ENCODE data around the gene PDGFB. TPM values are rescaled to one million over a fixed set of nuclear protein-coding genes. Genes with fewer than 3 reads are reported as not detected.
A peak's percentile ranks its signal among the peaks of the same experiment; 100 is the strongest.

The PDGFB gene
- total and polyA plus RNA-seq, 2 experiments from 2014 or later, result 2.5 to 4.3 TPM

DNA sequence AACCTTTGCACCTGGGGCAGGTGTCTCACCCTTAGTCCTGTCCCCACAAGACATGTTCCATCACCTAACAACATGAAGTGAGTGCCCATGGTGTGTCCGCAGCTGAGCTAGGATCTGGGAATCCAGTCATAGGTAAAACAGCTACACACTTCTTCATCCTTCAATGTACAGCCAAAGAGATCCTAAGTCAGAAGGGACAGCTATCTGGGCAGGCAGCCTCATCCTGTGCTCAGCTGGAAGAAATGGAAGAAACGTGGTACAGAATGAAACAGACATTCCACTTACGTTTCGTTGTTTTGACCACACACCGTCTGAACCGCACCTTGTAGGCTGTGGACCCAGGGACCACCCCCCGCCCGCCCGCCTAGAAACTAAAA lies 30.8 kb downstream of the PDGFB start:
- H3K27ac ChIP-seq, result peak overlapping the region; percentile 45
- no peaks in the 10 kb centered on the region for H3K9me2 ChIP-seq (replicated peaks; ENCODE audit: insufficient read depth)

DNA sequence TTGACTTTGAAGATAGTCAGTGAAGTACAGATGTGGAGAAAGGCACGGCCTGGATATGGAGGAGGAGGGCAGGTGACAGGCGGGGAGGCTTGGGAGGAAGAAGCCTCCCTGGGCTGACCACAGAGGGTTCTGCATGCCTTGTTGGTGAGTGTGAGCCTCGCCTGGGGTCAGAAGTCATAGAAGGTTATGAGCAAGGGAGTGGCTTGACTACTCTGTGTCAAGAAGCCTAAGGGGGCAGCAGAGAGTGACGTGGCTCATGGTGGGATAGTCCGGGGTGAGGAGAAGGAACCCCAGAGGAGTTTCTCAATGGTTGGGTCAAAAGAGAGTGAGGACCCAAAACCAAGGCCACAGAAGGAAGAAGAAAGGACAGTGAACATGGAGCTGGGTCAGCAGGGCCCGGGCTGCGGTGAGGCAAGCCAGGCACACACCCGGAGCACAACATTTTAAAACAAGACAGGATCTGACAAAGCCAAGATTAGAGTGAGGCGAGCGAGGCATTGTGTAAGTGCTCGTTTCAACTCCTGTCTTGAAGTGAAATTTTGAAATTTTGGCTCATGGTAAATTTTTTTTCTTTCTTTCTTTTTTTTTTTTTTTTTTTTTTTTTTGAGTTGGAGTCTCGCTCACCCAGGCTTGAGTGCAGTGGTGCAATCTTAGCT lies 31.9 kb downstream of the PDGFB start:
- Histone ChIP-seq H3K9me2 (replicated peaks; ENCODE audit: insufficient read depth) (no peaks in the 10 kb centered on the region), H3K36me3 (replicated peaks; ENCODE audit: insufficient read depth, low read depth) (no peaks in the 10 kb centered on the region), H3K27ac (peak overlapping the region; percentile 40), H2AFZ (no peak overlapping the region), H3K79me2 (no peaks in the 10 kb centered on the region), H3K4me1 (ENCODE audit: insufficient read depth) (peaks cover 17% of the 10 kb centered on the region), H3K27me3 (no peaks in the 10 kb centered on the region), H4K20me1 (ENCODE audit: insufficient read depth, poor library complexity, severe bottlenecking) (no peaks in the 10 kb centered on the region), H3K9me3 (ENCODE audit: low read depth) (no peaks in the 10 kb centered on the region), H3K4me3 (no peak overlapping the region), H3K4me2 (no peak overlapping the region)
- 72% methylated on average over 12 of the region's 12 CpGs for WGBS (ENCODE audit: low lambda C conversion rate, missing lambda C conversion rate)
- no peak for DNase-seq (ENCODE audit: low spot score)
- no peak for TF ChIP-seq EZH2 (IDR thresholded peaks at IDR 0.05; ENCODE audit: borderline replicate concordance)
- no peak for TF ChIP-seq EZH2phosphoT487 (IDR thresholded peaks at IDR 0.05; ENCODE audit: low read depth, severe bottlenecking, unreplicated experiment)
- TF ChIP-seq, protein P1, sequence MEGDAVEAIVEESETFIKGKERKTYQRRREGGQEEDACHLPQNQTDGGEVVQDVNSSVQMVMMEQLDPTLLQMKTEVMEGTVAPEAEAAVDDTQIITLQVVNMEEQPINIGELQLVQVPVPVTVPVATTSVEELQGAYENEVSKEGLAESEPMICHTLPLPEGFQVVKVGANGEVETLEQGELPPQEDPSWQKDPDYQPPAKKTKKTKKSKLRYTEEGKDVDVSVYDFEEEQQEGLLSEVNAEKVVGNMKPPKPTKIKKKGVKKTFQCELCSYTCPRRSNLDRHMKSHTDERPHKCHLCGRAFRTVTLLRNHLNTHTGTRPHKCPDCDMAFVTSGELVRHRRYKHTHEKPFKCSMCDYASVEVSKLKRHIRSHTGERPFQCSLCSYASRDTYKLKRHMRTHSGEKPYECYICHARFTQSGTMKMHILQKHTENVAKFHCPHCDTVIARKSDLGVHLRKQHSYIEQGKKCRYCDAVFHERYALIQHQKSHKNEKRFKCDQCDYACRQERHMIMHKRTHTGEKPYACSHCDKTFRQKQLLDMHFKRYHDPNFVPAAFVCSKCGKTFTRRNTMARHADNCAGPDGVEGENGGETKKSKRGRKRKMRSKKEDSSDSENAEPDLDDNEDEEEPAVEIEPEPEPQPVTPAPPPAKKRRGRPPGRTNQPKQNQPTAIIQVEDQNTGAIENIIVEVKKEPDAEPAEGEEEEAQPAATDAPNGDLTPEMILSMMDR (IDR thresholded peaks at IDR 0.05; ENCODE audit: poor library complexity), result no peak

More for the DNA sequence above, 30.8 kb downstream of the PDGFB start:
- H3K27me3 ChIP-seq, result no peaks in the 10 kb centered on the region
- H4K20me1 ChIP-seq (ENCODE audit: insufficient read depth, poor library complexity, severe bottlenecking), result no peaks in the 10 kb centered on the region
- WGBS (ENCODE audit: low lambda C conversion rate, missing lambda C conversion rate), result 71% methylated on average over 9 of the region's 9 CpGs
- no peaks in the 10 kb centered on the region for H3K79me2 ChIP-seq
- H3K9me3 ChIP-seq (ENCODE audit: low read depth), result no peaks in the 10 kb centered on the region
- TF ChIP-seq, protein P1 (IDR thresholded peaks at IDR 0.05; ENCODE audit: poor library complexity), result no peak
- TF ChIP-seq EZH2 (IDR thresholded peaks at IDR 0.05; ENCODE audit: borderline replicate concordance) (no peak), EZH2phosphoT487 (IDR thresholded peaks at IDR 0.05; ENCODE audit: low read depth, severe bottlenecking, unreplicated experiment) (no peak)
- no peak overlapping the region for H3K4me2 ChIP-seq
- H3K36me3 ChIP-seq (replicated peaks; ENCODE audit: insufficient read depth, low read depth), result no peaks in the 10 kb centered on the region
- no peak overlapping the region for H2AFZ ChIP-seq
- DNase-seq (ENCODE audit: low spot score), result no peak
- H3K4me1 ChIP-seq (ENCODE audit: insufficient read depth), result peaks cover 17% of the 10 kb centered on the region
- H3K4me3 ChIP-seq, result no peak overlapping the region

- Histone ChIP-seq H2AFZ (no peak overlapping the region), H4K20me1 (ENCODE audit: insufficient read depth, poor library complexity, severe bottlenecking) (no peaks in the 10 kb centered on the region)
These were observed 35.0 kb downstream of the PDGFB start for GRCh38 chr22:39209756-39210155.

More at GRCh38 chr22:39209756-39210155, 35.0 kb downstream of the PDGFB start:
- Histone ChIP-seq H3K4me3 (no peak overlapping the region), H3K36me3 (replicated peaks; ENCODE audit: insufficient read depth, low read depth) (no peaks in the 10 kb centered on the region), H3K4me1 (ENCODE audit: insufficient read depth) (peaks cover 17% of the 10 kb centered on the region), H3K79me2 (no peaks in the 10 kb centered on the region), H3K27me3 (no peaks in the 10 kb centered on the region), H3K9me3 (ENCODE audit: low read depth) (no peaks in the 10 kb centered on the region), H3K4me2 (no peak overlapping the region), H3K27ac (no peak overlapping the region), H3K9me2 (replicated peaks; ENCODE audit: insufficient read depth) (no peaks in the 10 kb centered on the region)
- WGBS (ENCODE audit: low lambda C conversion rate, missing lambda C conversion rate), result 91% methylated on average over 9 of the region's 9 CpGs
- TF ChIP-seq, protein P1 (IDR thresholded peaks at IDR 0.05; ENCODE audit: poor library complexity), result no peak
- no peak for TF ChIP-seq EZH2 (IDR thresholded peaks at IDR 0.05; ENCODE audit: borderline replicate concordance)
- TF ChIP-seq EZH2phosphoT487 (IDR thresholded peaks at IDR 0.05; ENCODE audit: low read depth, severe bottlenecking, unreplicated experiment), result no peak
- no peak for DNase-seq (ENCODE audit: low spot score)

All from hepatocyte (in vitro differentiated cells).